GM23338 (cell line): ENCODE results near the gene COPS6.

ENCODE experiments used
- CREB1 ChIP-seq: fragments of 250-450 bp; sonication (Bioruptor Pico); IDR thresholded peaks from 2 replicates; pipeline ENCODE4 v1.5.0; 2020; ENCODE audit warnings: low read depth, mild to moderate bottlenecking, moderate library complexity
- CTCF ChIP-seq, 2 experiments: fragments of 200-600 bp in 1 of 2; sonication (generic) in 1 of 2; conservative IDR thresholded peaks; 2 replicates each; pipeline versions ENCODE4 v1.5.1 to v1.6.1; 2016 to 2017; ENCODE audit warnings: antibody characterized with exemption in 2 of 2, low read depth in 2 of 2, mild to moderate bottlenecking in 2 of 2, moderate library complexity in 1 of 2
- ETS1 ChIP-seq: IDR thresholded peaks from 2 replicates; pipeline ENCODE4 v1.6.1; 2016; ENCODE audit warnings: antibody characterized with exemption
- EZH2 ChIP-seq: fragments of 200-600 bp; sonication (generic); IDR thresholded peaks from one replicate; pipeline ENCODE4 v1.8.0; 2017; ENCODE audit warnings: antibody characterized with exemption, mild to moderate bottlenecking, low read depth; ENCODE audit not compliant: unreplicated experiment
- EZH2phosphoT487 ChIP-seq: fragments of 200-600 bp; sonication (generic); IDR thresholded peaks from one replicate; pipeline ENCODE4 v1.8.1; 2018; ENCODE audit warnings: antibody characterized with exemption; ENCODE audit not compliant: unreplicated experiment
- JUNB ChIP-seq: IDR thresholded peaks from one replicate; pipeline ENCODE4 v1.6.1; 2016; ENCODE audit warnings: antibody characterized with exemption; ENCODE audit not compliant: unreplicated experiment
- NANOG ChIP-seq: IDR thresholded peaks from 2 replicates; pipeline ENCODE4 v1.6.1; 2016; ENCODE audit warnings: antibody characterized with exemption, borderline replicate concordance
- POLR2AphosphoS5 ChIP-seq: IDR thresholded peaks from 2 replicates; pipeline ENCODE4 v1.6.1; 2016; ENCODE audit warnings: antibody characterized with exemption, low read depth
- REST ChIP-seq: IDR thresholded peaks from one replicate; pipeline ENCODE4 v1.6.1; 2018; ENCODE audit warnings: antibody characterized with exemption; ENCODE audit not compliant: unreplicated experiment
- ZNF331 ChIP-seq: fragments of 250-450 bp; sonication (Bioruptor Pico); IDR thresholded peaks from 2 replicates; pipeline ENCODE4 v1.5.0; 2020; ENCODE audit warnings: low read depth, mild to moderate bottlenecking, moderate library complexity
- ZNF462 ChIP-seq: fragments of 250-450 bp; sonication (Bioruptor Pico); IDR thresholded peaks from 2 replicates; pipeline ENCODE4 v1.5.0; 2020; ENCODE audit warnings: mild to moderate bottlenecking, moderate library complexity

GRCh38 chr7:100095289-100095688 lies 6.5 kb downstream of the COPS6 start:
- TF ChIP-seq EZH2 (no peak), CTCF (conservative IDR thresholded peaks at IDR 0.05; ENCODE audit: low read depth in 2 of 2) (no peak), POLR2AphosphoS5 (peak; percentile 34; the same call in 1 of the 2 replicates), JUNB (no peak), REST (no peak), CREB1 (CRISPR knock-in tag) (no peak), EZH2phosphoT487 (no peak), ZNF331 (CRISPR knock-in tag) (no peak), NANOG (no peak), ETS1 (no peak), ZNF462 (CRISPR knock-in tag) (no peak)
